Thyroid gland (tissue), 4 donors: ENCODE data around the gene PPP2R5C. TPM values are rescaled to one million over a fixed set of nuclear protein-coding genes. Genes with fewer than 3 reads are reported as not detected.
"Not testable (repeated sequence)": the region's sequence is repeated elsewhere in the genome, so short reads cannot be mapped to it uniquely, and the experiment has no call there.

Experiments used
- DNase-seq, 2 donors: peaks; one replicate each; pipeline ENCODE4 v3.0.0-alpha.2; 2019
- H3K27ac ChIP-seq, 3 donors: fragments of 200-600 bp; sonication (generic); 1 replicate in 2 of 3; 2 replicates in 1 of 3; pipeline ENCODE4 v1.5.1; 2016 to 2019; ENCODE audit warnings: mild to moderate bottlenecking in 1 of 3, moderate library complexity in 1 of 3
- H3K27me3 ChIP-seq: fragments of 200-600 bp; sonication (generic); one replicate; pipeline ENCODE4 v1.5.1; 2019
- H3K36me3 ChIP-seq, 2 donors: fragments of 200-600 bp; sonication (generic); one replicate each; pipeline ENCODE4 v1.5.1; 2016 to 2019
- H3K4me1 ChIP-seq, 2 donors: fragments of 200-600 bp; sonication (generic); one replicate each; pipeline ENCODE4 v1.5.1; 2017 to 2019
- H3K4me3 ChIP-seq, 3 donors: fragments of 200-600 bp; sonication (generic); replicated peaks in 1 of 3; 1 replicate in 2 of 3; 2 replicates in 1 of 3; pipeline ENCODE4 v1.5.1; 2016; ENCODE audit warnings: mild to moderate bottlenecking in 1 of 3
- H3K9me3 ChIP-seq: fragments of 200-600 bp; sonication (generic); one replicate; pipeline ENCODE4 v1.5.1; 2017
- CTCF ChIP-seq, 6 experiments: fragments of 200-600 bp in 3 of 6; fragments of 450-650 bp in 3 of 6; sonication (generic) in 3 of 6; IDR thresholded peaks; one replicate each; pipeline ENCODE4 v1.5.1; 2016 to 2019; ENCODE audit warnings: antibody characterized with exemption in 6 of 6, mild to moderate bottlenecking in 2 of 6, inconsistent platforms in 1 of 6, moderate library complexity in 1 of 6
- POLR2A ChIP-seq, 2 donors: fragments of 450-650 bp; IDR thresholded peaks; one replicate each; pipeline ENCODE4 v1.6.1; 2017; ENCODE audit warnings: antibody characterized with exemption in 2 of 2, mild to moderate bottlenecking in 2 of 2, moderate library complexity in 1 of 2
- WGBS, 2 donors: methylation state at CpG; one replicate each; pipeline ENCODE4 v1.1.5; 2017; 5-methylcytosine and 5-hydroxymethylcytosine counted together
- intact Hi-C: fragments of 100-400 bp; cut with DNase I; formaldehyde crosslinking; loops from one replicate; pipeline ENCODE4 v1.15.1; 2023
- total RNA-seq, 4 donors: library from RNA; depleted of rRNA; stranded (reverse); fragments of >200 nt; gene quantifications; one replicate each; pipeline ENCODE4 v1.2.3, GENCODE V29; 2016

PPP2R5C gene
- total RNA-seq, 4 donors from 2014 or later, result 105 to 209 (median 141) TPM

- intact Hi-C loops, result no loop called here
- Histone ChIP-seq H3K4me3 (no peak overlapping the region), H3K27me3 (no peaks in the 10 kb centered on the region), H3K4me1 (peaks cover 8 to 18% of the 10 kb centered on the region in 2 donors), H3K36me3 (no peaks in the 10 kb centered on the region), H3K27ac (no peak overlapping the region), H3K9me3 (no peaks in the 10 kb centered on the region)
- TF ChIP-seq POLR2A (IDR thresholded peaks at IDR 0.05) (no peak), CTCF (IDR thresholded peaks at IDR 0.05) (no peak)
- 86 to 91% methylated on average over 6 of the region's 6 CpGs for WGBS, 2 donors
- no peak for DNase-seq
These were observed 32.1 kb upstream of the PPP2R5C start for GRCh38 chr14:101729382-101729781.

GRCh38 chr14:101730157-101730556 is 31.4 kb upstream of the PPP2R5C start:
- intact Hi-C loops, result not testable (repeated sequence)
- 88 to 91% methylated on average over 4 of the region's 4 CpGs for WGBS, 2 donors
- H3K4me1 ChIP-seq, result peaks cover 8 to 18% of the 10 kb centered on the region in 2 donors

GRCh38 chr14:101730626-101731186 is 30.8 kb upstream of the PPP2R5C start:
- no peaks in the 10 kb centered on the region for H3K36me3 ChIP-seq
- H3K27ac ChIP-seq, result peak overlapping the region; percentile 55 to 74 (median 69)
- no peak for DNase-seq
- 76 to 79% methylated on average over 3 of the region's 3 CpGs for WGBS, 2 donors
- intact Hi-C loops, result no loop called here
- peaks cover 8 to 18% of the 10 kb centered on the region in 2 donors for H3K4me1 ChIP-seq
- no peaks in the 10 kb centered on the region for H3K27me3 ChIP-seq
- no peaks in the 10 kb centered on the region for H3K9me3 ChIP-seq
- TF ChIP-seq CTCF (IDR thresholded peaks at IDR 0.05) (no peak), POLR2A (IDR thresholded peaks at IDR 0.05) (no peak)
- H3K4me3 ChIP-seq, result no peak overlapping the region

More at GRCh38 chr14:101730157-101730556, 31.4 kb upstream of the PPP2R5C start:
- not testable (repeated sequence) for DNase-seq, H3K27me3 ChIP-seq, H3K36me3 ChIP-seq, H3K27ac ChIP-seq, H3K4me3 ChIP-seq, H3K9me3 ChIP-seq

GRCh38 chr14:101731187-101732080 is 30.1 kb upstream of the PPP2R5C start:
- Histone ChIP-seq H3K27me3 (no peaks in the 10 kb centered on the region), H3K9me3 (no peaks in the 10 kb centered on the region), H3K4me1 (peaks cover 8 to 18% of the 10 kb centered on the region in 2 donors), H3K27ac (peak overlapping the region; percentile 55 to 74 (median 69)), H3K36me3 (no peaks in the 10 kb centered on the region), H3K4me3 (no peak overlapping the region)
- WGBS, 2 donors, result 24 to 31% methylated on average over 15 to 16 of the region's 16 CpGs
- DNase-seq, result peak; percentile 85 to 87
- TF ChIP-seq POLR2A (IDR thresholded peaks at IDR 0.05) (peak in 1 of 2 donors; percentile 11), CTCF (IDR thresholded peaks at IDR 0.05) (no peak)
- intact Hi-C loops, result no loop called here

- Histone ChIP-seq H3K9me3 (no peaks in the 10 kb centered on the region), H3K4me1 (peaks cover 8 to 18% of the 10 kb centered on the region in 2 donors), H3K27ac (no peak overlapping the region), H3K36me3 (no peaks in the 10 kb centered on the region), H3K27me3 (no peaks in the 10 kb centered on the region), H3K4me3 (no peak overlapping the region)
- no peak for DNase-seq
- intact Hi-C loops, result no loop called here
- TF ChIP-seq POLR2A (IDR thresholded peaks at IDR 0.05) (no peak), CTCF (IDR thresholded peaks at IDR 0.05) (no peak)
- 95 to 98% methylated on average over 5 of the region's 5 CpGs for WGBS, 2 donors
These were observed 29.4 kb upstream of the PPP2R5C start for GRCh38 chr14:101732118-101732517.
